ENCODE data around the gene CD38. TPM values are rescaled to one million over a fixed set of nuclear protein-coding genes. Genes with fewer than 3 reads are reported as not detected.
"Not testable (repeated sequence)": the region's sequence is repeated elsewhere in the genome, so short reads cannot be mapped to it uniquely, and the experiment has no call there.

The CD38 gene
- total RNA-seq, 2 experiments from 2014 or later, result 88.8 to 93.4 TPM

GRCh38 chr4:15762460-15762859, 15.7 kb upstream of the CD38 start:
- peaks cover 14% of the 10 kb centered on the region for H3K9me3 Mint-ChIP-seq (ENCODE audit: insufficient read depth)
- ATAC-seq; H3K27me3 Mint-ChIP-seq (ENCODE audit: low read depth); DNase-seq; H3K4me3 Mint-ChIP-seq: not testable (repeated sequence)
- ChIA-PET CTCF (interaction anchor here (0.7 to 2.9 kb wide), 4 partner anchors 8 to 29 kb away, joined by 3 to 12 read pairs (median 4); no protein-coding TSS in a partner anchor), POLR2A (interaction anchor here (1.2 to 1.3 kb wide), 2 partner anchors 11 to 15 kb away, joined by 4 read pairs; no protein-coding TSS in a partner anchor)
- H3K4me1 Mint-ChIP-seq (ENCODE audit: low read depth), result peaks cover 69% of the 10 kb centered on the region
- H3K36me3 Mint-ChIP-seq (ENCODE audit: low read depth), result peaks cover 24% of the 10 kb centered on the region
- peak overlapping the region; percentile 75 for H3K27ac Mint-ChIP-seq

- Mint-ChIP-seq H3K27me3 (ENCODE audit: low read depth) (no peaks in the 10 kb centered on the region), H3K36me3 (ENCODE audit: low read depth) (peaks cover 19% of the 10 kb centered on the region), H3K9me3 (ENCODE audit: insufficient read depth) (peaks cover 10% of the 10 kb centered on the region), H3K27ac (peak overlapping the region; percentile 88), H3K4me1 (ENCODE audit: low read depth) (peaks cover 73% of the 10 kb centered on the region), H3K4me3 (peak overlapping the region; percentile 51)
- CTCF ChIA-PET, result interaction anchor here (1.7 to 3.4 kb wide), 3 partner anchors 9 to 14 kb away, joined by 5 to 73 read pairs (median 21); partner anchors contain the start of gene CD38
- peak; percentile 8 for ATAC-seq
- DNase-seq, result peak; percentile 35
- POLR2A ChIA-PET, result interaction anchor here (2.7 to 6.7 kb wide), 2 partner anchors 8 to 14 kb away, joined by 38 to 83 read pairs; partner anchors contain the start of gene CD38
These were observed 12.7 kb upstream of the CD38 start for GRCh38 chr4:15765391-15765790.

GRCh38 chr4:15765910-15766697, 12.0 kb upstream of the CD38 start:
- peaks cover 78% of the 10 kb centered on the region for H3K4me1 Mint-ChIP-seq (ENCODE audit: low read depth)
- peaks cover 10% of the 10 kb centered on the region for H3K9me3 Mint-ChIP-seq (ENCODE audit: insufficient read depth)
- peaks cover 21% of the 10 kb centered on the region for H3K36me3 Mint-ChIP-seq (ENCODE audit: low read depth)
- peak; percentile 79 for DNase-seq
- H3K27me3 Mint-ChIP-seq (ENCODE audit: low read depth), result no peaks in the 10 kb centered on the region
- CTCF ChIA-PET, result interaction anchor here (0.8 to 3.4 kb wide), 6 partner anchors 10 to 116 kb away, joined by 3 to 73 read pairs (median 4); partner anchors contain the start of gene CD38
- peak overlapping the region; percentile 51 for H3K4me3 Mint-ChIP-seq
- POLR2A ChIA-PET, result interaction anchor here (0.8 to 6.7 kb wide), 6 partner anchors 8 to 84 kb away, joined by 3 to 83 read pairs (median 6); partner anchors contain the start of genes CD38 and FAM200B
- peak; percentile 81 for ATAC-seq
- H3K27ac Mint-ChIP-seq, result peak overlapping the region; percentile 88

GRCh38 chr4:15766821-15767220, 11.3 kb upstream of the CD38 start:
- H3K27me3 Mint-ChIP-seq (ENCODE audit: low read depth), result no peaks in the 10 kb centered on the region
- no peak for DNase-seq
- H3K36me3 Mint-ChIP-seq (ENCODE audit: low read depth), result peaks cover 21% of the 10 kb centered on the region
- H3K27ac Mint-ChIP-seq, result peak overlapping the region; percentile 88
- no peak for ATAC-seq
- peaks cover 10% of the 10 kb centered on the region for H3K9me3 Mint-ChIP-seq (ENCODE audit: insufficient read depth)
- peak overlapping the region; percentile 51 for H3K4me3 Mint-ChIP-seq
- POLR2A ChIA-PET, result interaction anchor here (0.9 to 6.7 kb wide), 5 partner anchors 8 to 30 kb away, joined by 3 to 83 read pairs (median 9); partner anchors contain the start of gene CD38
- CTCF ChIA-PET, result interaction anchor here (1.0 to 3.4 kb wide), 5 partner anchors 9 to 117 kb away, joined by 3 to 73 read pairs (median 5); partner anchors contain the start of gene CD38
- peaks cover 78% of the 10 kb centered on the region for H3K4me1 Mint-ChIP-seq (ENCODE audit: low read depth)

- ChIA-PET CTCF (interaction anchor here (0.9 to 5.8 kb wide), 3 partner anchors 11 to 32 kb away, joined by 3 to 79 read pairs (median 7); no protein-coding TSS in a partner anchor), POLR2A (interaction anchor here (1.1 to 6.7 kb wide), 2 partner anchors 12 to 88 kb away, joined by 3 to 83 read pairs; partner anchors contain the start of gene FAM200B)
- Mint-ChIP-seq H3K27me3 (ENCODE audit: low read depth) (peaks cover 2% of the 10 kb centered on the region), H3K36me3 (ENCODE audit: low read depth) (peaks cover 23% of the 10 kb centered on the region), H3K4me1 (ENCODE audit: low read depth) (peaks cover 86% of the 10 kb centered on the region), H3K27ac (peak overlapping the region; percentile 32), H3K4me3 (no peak overlapping the region), H3K9me3 (ENCODE audit: insufficient read depth) (peaks cover 10% of the 10 kb centered on the region)
- DNase-seq (no peak), ATAC-seq (no peak)
These were observed 8.9 kb upstream of the CD38 start for GRCh38 chr4:15769202-15769601.

GRCh38 chr4:15771216-15772058, 6.7 kb upstream of the CD38 start:
- Mint-ChIP-seq H3K27me3 (ENCODE audit: low read depth) (peaks cover 5% of the 10 kb centered on the region), H3K4me3 (peak overlapping the region; percentile 27), H3K27ac (peak overlapping the region; percentile 83), H3K9me3 (ENCODE audit: insufficient read depth) (no peaks in the 10 kb centered on the region), H3K4me1 (ENCODE audit: low read depth) (peaks cover 77% of the 10 kb centered on the region), H3K36me3 (ENCODE audit: low read depth) (peaks cover 20% of the 10 kb centered on the region)
- POLR2A ChIA-PET, result interaction anchor here (0.8 to 6.7 kb wide), 3 partner anchors 9 to 769 kb away, joined by 3 to 83 read pairs (median 3); partner anchors contain the start of gene CPEB2
- DNase-seq (peak; percentile 48), ATAC-seq (peak; percentile 74)
- CTCF ChIA-PET, result interaction anchor here (1.1 to 5.8 kb wide), 5 partner anchors 10 to 42 kb away, joined by 4 to 79 read pairs (median 5); no protein-coding TSS in a partner anchor

GRCh38 chr4:15774020-15774420, 4.1 kb upstream of the CD38 start:
- ATAC-seq (no peak), DNase-seq (peak; percentile 37)
- ChIA-PET POLR2A (interaction anchor here (0.8 to 1.9 kb wide), 3 partner anchors 8 to 17 kb away, joined by 3 to 15 read pairs (median 4); no protein-coding TSS in a partner anchor), CTCF (interaction anchor here (1.1 to 5.8 kb wide), 2 partner anchors 17 to 22 kb away, joined by 3 to 79 read pairs; no protein-coding TSS in a partner anchor)
- Mint-ChIP-seq H3K27me3 (ENCODE audit: low read depth) (peaks cover 5% of the 10 kb centered on the region), H3K9me3 (ENCODE audit: insufficient read depth) (no peaks in the 10 kb centered on the region), H3K36me3 (ENCODE audit: low read depth) (peaks cover 18% of the 10 kb centered on the region), H3K4me3 (no peak overlapping the region), H3K27ac (no peak overlapping the region), H3K4me1 (ENCODE audit: low read depth) (peaks cover 77% of the 10 kb centered on the region)

GRCh38 chr4:15776871-15777648, 1.1 kb upstream of the CD38 start:
- Mint-ChIP-seq H3K4me1 (ENCODE audit: low read depth) (peaks cover 74% of the 10 kb centered on the region), H3K9me3 (ENCODE audit: insufficient read depth) (no peaks in the 10 kb centered on the region), H3K4me3 (peak overlapping the region; percentile 86), H3K27ac (no peak overlapping the region), H3K36me3 (ENCODE audit: low read depth) (peaks cover 46% of the 10 kb centered on the region), H3K27me3 (ENCODE audit: low read depth) (peaks cover 5% of the 10 kb centered on the region)
- ChIA-PET POLR2A (interaction anchor here (0.7 to 6.5 kb wide), 5 partner anchors 10 to 30 kb away, joined by 3 to 38 read pairs (median 4); no protein-coding TSS in a partner anchor), CTCF (interaction anchor here (1.6 to 6.6 kb wide), 4 partner anchors 11 to 28 kb away, joined by 4 to 82 read pairs (median 14); no protein-coding TSS in a partner anchor)
- ATAC-seq, result no peak
- DNase-seq, result no peak

GRCh38 chr4:15777697-15778288, 335 bp upstream of the CD38 start:
- Mint-ChIP-seq H3K27ac (peak overlapping the region; percentile 88), H3K36me3 (ENCODE audit: low read depth) (peaks cover 51% of the 10 kb centered on the region), H3K9me3 (ENCODE audit: insufficient read depth) (no peaks in the 10 kb centered on the region), H3K27me3 (ENCODE audit: low read depth) (peaks cover 5% of the 10 kb centered on the region), H3K4me3 (peak overlapping the region; percentile 86), H3K4me1 (ENCODE audit: low read depth) (peaks cover 74% of the 10 kb centered on the region)
- no peak for ATAC-seq
- POLR2A ChIA-PET, result interaction anchor here (1.1 to 6.5 kb wide), 4 partner anchors 10 to 31 kb away, joined by 3 to 38 read pairs (median 13); no protein-coding TSS in a partner anchor
- CTCF ChIA-PET, result interaction anchor here (1.6 to 6.6 kb wide), 4 partner anchors 12 to 28 kb away, joined by 4 to 82 read pairs (median 14); no protein-coding TSS in a partner anchor
- no peak for DNase-seq

- DNase-seq (peak; percentile 37), ATAC-seq (no peak)
- peak overlapping the region; percentile 86 for H3K4me3 Mint-ChIP-seq
- H3K36me3 Mint-ChIP-seq (ENCODE audit: low read depth), result peaks cover 60% of the 10 kb centered on the region
- peaks cover 3% of the 10 kb centered on the region for H3K27me3 Mint-ChIP-seq (ENCODE audit: low read depth)
- H3K4me1 Mint-ChIP-seq (ENCODE audit: low read depth), result peaks cover 77% of the 10 kb centered on the region
- ChIA-PET POLR2A (interaction anchor here (2.2 to 6.5 kb wide), 2 partner anchors 13 to 23 kb away, joined by 29 to 38 read pairs; no protein-coding TSS in a partner anchor), CTCF (interaction anchor here (0.7 to 6.6 kb wide), 9 partner anchors 10 to 177 kb away, joined by 3 to 82 read pairs (median 5); partner anchors contain the start of gene FAM200B)
- no peaks in the 10 kb centered on the region for H3K9me3 Mint-ChIP-seq (ENCODE audit: insufficient read depth)
- peak overlapping the region; percentile 75 for H3K27ac Mint-ChIP-seq
These were observed 1.2 kb downstream of the CD38 start for GRCh38 chr4:15779306-15779705.
